Measurements from ENCODE around the gene BDP1.
"Not testable (repeated sequence)": the region's sequence is repeated elsewhere in the genome, so short reads cannot be mapped to it uniquely, and the experiment has no call there.

DNA sequence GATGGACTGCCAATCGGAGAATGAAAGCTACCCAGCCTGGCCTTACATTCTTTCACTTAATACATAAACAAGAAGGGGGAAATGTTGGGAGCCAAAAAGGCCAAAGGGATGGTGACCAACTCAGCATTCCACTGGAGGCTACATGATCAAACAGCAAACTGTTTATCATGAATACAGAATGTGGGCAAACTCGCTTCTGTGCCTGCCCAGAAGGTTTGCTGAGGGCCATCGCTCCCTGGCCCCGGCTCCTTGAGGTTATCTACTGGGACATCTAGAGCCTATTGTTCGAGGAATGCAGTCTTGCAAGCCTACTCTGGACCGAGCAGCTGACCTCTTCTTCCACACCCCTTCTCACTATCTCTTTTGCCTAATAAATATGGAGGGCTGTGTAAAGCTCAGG lies 122.4 kb downstream of the BDP1 start:
- TF ChIP-seq, protein P1, sequence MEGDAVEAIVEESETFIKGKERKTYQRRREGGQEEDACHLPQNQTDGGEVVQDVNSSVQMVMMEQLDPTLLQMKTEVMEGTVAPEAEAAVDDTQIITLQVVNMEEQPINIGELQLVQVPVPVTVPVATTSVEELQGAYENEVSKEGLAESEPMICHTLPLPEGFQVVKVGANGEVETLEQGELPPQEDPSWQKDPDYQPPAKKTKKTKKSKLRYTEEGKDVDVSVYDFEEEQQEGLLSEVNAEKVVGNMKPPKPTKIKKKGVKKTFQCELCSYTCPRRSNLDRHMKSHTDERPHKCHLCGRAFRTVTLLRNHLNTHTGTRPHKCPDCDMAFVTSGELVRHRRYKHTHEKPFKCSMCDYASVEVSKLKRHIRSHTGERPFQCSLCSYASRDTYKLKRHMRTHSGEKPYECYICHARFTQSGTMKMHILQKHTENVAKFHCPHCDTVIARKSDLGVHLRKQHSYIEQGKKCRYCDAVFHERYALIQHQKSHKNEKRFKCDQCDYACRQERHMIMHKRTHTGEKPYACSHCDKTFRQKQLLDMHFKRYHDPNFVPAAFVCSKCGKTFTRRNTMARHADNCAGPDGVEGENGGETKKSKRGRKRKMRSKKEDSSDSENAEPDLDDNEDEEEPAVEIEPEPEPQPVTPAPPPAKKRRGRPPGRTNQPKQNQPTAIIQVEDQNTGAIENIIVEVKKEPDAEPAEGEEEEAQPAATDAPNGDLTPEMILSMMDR (conservative IDR thresholded peaks at IDR 0.05; ENCODE audit: low read depth, low read length) = not testable (repeated sequence)
- TF ChIP-seq EZH2 (IDR thresholded peaks at IDR 0.05; ENCODE audit: low read length, unreplicated experiment) = not testable (repeated sequence)
